Natural killer cell (primary cell): Measurements from ENCODE around the gene MDM4. TPM values are rescaled to one million over a fixed set of nuclear protein-coding genes. Genes with fewer than 3 reads are reported as not detected.
"Not testable (repeated sequence)": the region's sequence is repeated elsewhere in the genome, so short reads cannot be mapped to it uniquely, and the experiment has no call there.

Source experiments
- ATAC-seq, 3 donors: fragments of 150-1000 bp in 2 of 3; fragments of 200-7000 bp in 1 of 3; cut with Tn5 transposase; 1 replicate in 1 of 3; 2 replicates in 2 of 3; pipeline ENCODE4 v1.10.0; 2021; ENCODE audit warnings: mild to moderate bottlenecking in 2 of 3, moderate library complexity in 2 of 3
- DNase-seq, 2 donors: peaks; one replicate each; pipeline versions ENCODE4 v3.0.0 to v3.0.0-alpha.2; 2013 to 2021; ENCODE audit warnings: mixed read lengths in 1 of 2
- H3K27ac ChIP-seq: one replicate; pipeline ENCODE4 v1.5.1; 2013; ENCODE audit warnings: mild to moderate bottlenecking, low read length
- H3K27me3 ChIP-seq: one replicate; pipeline ENCODE4 v1.6.1; 2013; ENCODE audit warnings: low read length; ENCODE audit not compliant: control insufficient read depth, insufficient read depth
- H3K36me3 ChIP-seq: one replicate; pipeline ENCODE4 v1.6.1; 2013; ENCODE audit warnings: low read length; ENCODE audit not compliant: control insufficient read depth, insufficient read depth
- H3K4me1 ChIP-seq: one replicate; pipeline ENCODE4 v1.6.1; 2013; ENCODE audit warnings: low read length; ENCODE audit not compliant: control insufficient read depth, insufficient read depth
- H3K4me3 ChIP-seq: one replicate; pipeline ENCODE4 v1.5.1; 2013; ENCODE audit warnings: low read length
- H3K9me3 ChIP-seq: one replicate; pipeline ENCODE4 v1.6.1; 2013; ENCODE audit warnings: low read length; ENCODE audit not compliant: control insufficient read depth, insufficient read depth
- H3K27ac Mint-ChIP-seq, 2 donors: one replicate each; pipeline ENCODE4 v1.8.0; 2022; ENCODE audit warnings: mild to moderate bottlenecking in 2 of 2, mixed read lengths in 2 of 2, moderate library complexity in 1 of 2
- H3K27me3 Mint-ChIP-seq, 2 donors: one replicate each; pipeline ENCODE4 v1.8.0; 2022; ENCODE audit warnings: low read depth in 2 of 2, mixed read lengths in 2 of 2
- H3K36me3 Mint-ChIP-seq: one replicate; pipeline ENCODE4 v1.8.0; 2022; ENCODE audit warnings: mixed read lengths
- H3K4me1 Mint-ChIP-seq, 2 donors: one replicate each; pipeline ENCODE4 v1.8.0; 2022; ENCODE audit warnings: mixed read lengths in 2 of 2
- H3K4me3 Mint-ChIP-seq: one replicate; pipeline ENCODE4 v1.8.0; 2022; ENCODE audit warnings: mild to moderate bottlenecking, moderate library complexity, mixed read lengths
- H3K9me3 Mint-ChIP-seq, 2 donors: one replicate each; pipeline ENCODE4 v1.8.0; 2022; ENCODE audit warnings: mixed read lengths in 2 of 2
- CTCF ChIP-seq: fragments of 200-600 bp; IDR thresholded peaks from one replicate; pipeline ENCODE4 v1.8.0; 2022; ENCODE audit warnings: antibody characterized with exemption
- WGBS: methylation state at CpG from one replicate; pipeline ENCODE4 v1.1.7; 2013; ENCODE audit warnings: missing lambda C conversion rate; ENCODE audit not compliant: insufficient coverage; 5-methylcytosine and 5-hydroxymethylcytosine counted together
- intact Hi-C: fragments of 100-400 bp; cut with micrococcal nuclease; formaldehyde crosslinking; loops from one replicate; pipeline ENCODE4 v1.14.2; 2022
- total RNA-seq, 4 donors: library from RNA; stranded (reverse); fragments of 120-200 nt in 1 of 4; gene quantifications; one replicate each; pipeline versions ENCODE4 v1.2.3 to v1.2.4, GENCODE V29; 2013 to 2022

Gene MDM4
- total RNA-seq, 3 donors from 2014 or later (not counting 1 experiment from before 2014, with no cell fraction given), result 295 to 324 (median 296) TPM

GRCh38 chr1:204479387-204480136, 36.6 kb upstream of the MDM4 start:
- no peak overlapping the region for H3K4me3 Mint-ChIP-seq
- no peak overlapping the region for H3K27ac ChIP-seq
- WGBS, result 79% methylated on average over 12 of the region's 13 CpGs

GRCh38 chr1:204480515-204480914, 35.7 kb upstream of the MDM4 start:
- ATAC-seq, result no peak
- Mint-ChIP-seq H3K36me3 (no peaks in the 10 kb centered on the region), H3K4me3 (no peak overlapping the region), H3K27ac (peak overlapping the region; percentile 23 to 50), H3K4me1 (peaks cover 62 to 69% of the 10 kb centered on the region in 2 donors), H3K9me3 (no peaks in the 10 kb centered on the region), H3K27me3 (no peaks in the 10 kb centered on the region)
- no peak for TF ChIP-seq CTCF
- WGBS, result 54% methylated on average over 8 of the region's 8 CpGs
- Histone ChIP-seq H3K4me1 (peaks cover 64% of the 10 kb centered on the region), H3K27me3 (no peaks in the 10 kb centered on the region), H3K27ac (peak overlapping the region; percentile 41), H3K4me3 (no peak overlapping the region), H3K36me3 (no peaks in the 10 kb centered on the region), H3K9me3 (no peaks in the 10 kb centered on the region)
- DNase-seq, result no peak
- intact Hi-C loops, result no loop called here

More at GRCh38 chr1:204479387-204480136, 36.6 kb upstream of the MDM4 start:
- DNase-seq (no peak), ATAC-seq (peak in 2 of 3 donors; percentile 60 to 61)
- Mint-ChIP-seq H3K4me1 (peaks cover 62 to 64% of the 10 kb centered on the region in 2 donors), H3K27me3 (no peaks in the 10 kb centered on the region), H3K36me3 (no peaks in the 10 kb centered on the region), H3K9me3 (no peaks in the 10 kb centered on the region), H3K27ac (peak overlapping the region; percentile 50 to 75)
- peaks cover 64% of the 10 kb centered on the region for H3K4me1 ChIP-seq
- H3K36me3 ChIP-seq, result no peaks in the 10 kb centered on the region
- intact Hi-C loops, result no loop called here
- H3K27me3 ChIP-seq, result no peaks in the 10 kb centered on the region
- TF ChIP-seq CTCF, result no peak
- H3K4me3 ChIP-seq, result no peak overlapping the region
- no peaks in the 10 kb centered on the region for H3K9me3 ChIP-seq

GRCh38 chr1:204483791-204484190, 32.4 kb upstream of the MDM4 start:
- no peak overlapping the region for H3K4me3 Mint-ChIP-seq
- Histone ChIP-seq H3K36me3 (no peaks in the 10 kb centered on the region), H3K27ac (no peak overlapping the region), H3K4me1 (peaks cover 35% of the 10 kb centered on the region), H3K27me3 (no peaks in the 10 kb centered on the region), H3K9me3 (no peaks in the 10 kb centered on the region), H3K4me3 (no peak overlapping the region)
- peaks cover 45 to 55% of the 10 kb centered on the region in 2 donors for H3K4me1 Mint-ChIP-seq
- no peak for TF ChIP-seq CTCF
- no peaks in the 10 kb centered on the region for H3K36me3 Mint-ChIP-seq
- H3K9me3 Mint-ChIP-seq, result no peaks in the 10 kb centered on the region
- H3K27me3 Mint-ChIP-seq, result no peaks in the 10 kb centered on the region
- DNase-seq, result no peak
- 91% methylated on average over 7 of the region's 7 CpGs for WGBS
- intact Hi-C loops, result no loop called here
- no peak overlapping the region for H3K27ac Mint-ChIP-seq
- ATAC-seq, result no peak

- H3K36me3 Mint-ChIP-seq, H3K4me3 ChIP-seq, H3K4me3 Mint-ChIP-seq, H3K27me3 ChIP-seq, H3K27me3 Mint-ChIP-seq, H3K9me3 ChIP-seq, ATAC-seq, H3K4me1 ChIP-seq, H3K27ac ChIP-seq, H3K36me3 ChIP-seq, H3K27ac Mint-ChIP-seq, intact Hi-C loops, DNase-seq, H3K9me3 Mint-ChIP-seq: not testable (repeated sequence)
- 90% methylated on average over 7 of the region's 9 CpGs for WGBS
- H3K4me1 Mint-ChIP-seq, result peaks cover 21 to 44% of the 10 kb centered on the region in 2 donors
Observed at GRCh38 chr1:204486513-204487255, 29.5 kb upstream of the MDM4 start.
